ENCODE measurements around the gene DPPA5.

Gene DPPA5

GRCh38 chr6:73377225-73377624 lies 23.1 kb upstream of the DPPA5 start:
- TF ChIP-seq ZNF8 (CRISPR knock-in tag; IDR thresholded peaks at IDR 0.05) (no peak), ISL1 (CRISPR knock-in tag; IDR thresholded peaks at IDR 0.05) (no peak), GLIS3 (CRISPR knock-in tag; IDR thresholded peaks at IDR 0.05) (no peak), CREB5 (CRISPR knock-in tag; IDR thresholded peaks at IDR 0.05; ENCODE audit: low read depth) (no peak), CSRNP3 (CRISPR knock-in tag; IDR thresholded peaks at IDR 0.05) (no peak), POU6F1 (CRISPR knock-in tag; IDR thresholded peaks at IDR 0.05; ENCODE audit: borderline replicate concordance, low read depth) (no peak), PPARA (CRISPR knock-in tag; IDR thresholded peaks at IDR 0.05; ENCODE audit: borderline replicate concordance) (no peak), ZNF565 (CRISPR knock-in tag; conservative IDR thresholded peaks at IDR 0.05; ENCODE audit: low read depth) (no peak), ESRRG (CRISPR knock-in tag; IDR thresholded peaks at IDR 0.05) (no peak), ZC3H10 (CRISPR knock-in tag; IDR thresholded peaks at IDR 0.05) (no peak), ZFP3 (CRISPR knock-in tag; IDR thresholded peaks at IDR 0.05) (no peak), TSHZ2 (CRISPR knock-in tag; IDR thresholded peaks at IDR 0.05) (no peak), RARB (CRISPR knock-in tag; IDR thresholded peaks at IDR 0.05) (no peak)
- ATAC-seq = no peak

GRCh38 chr6:73375216-73375615 lies 21.1 kb upstream of the DPPA5 start:
- TF ChIP-seq POU6F1 (CRISPR knock-in tag; IDR thresholded peaks at IDR 0.05; ENCODE audit: borderline replicate concordance, low read depth) (no peak), RARB (CRISPR knock-in tag; IDR thresholded peaks at IDR 0.05) (no peak), ZNF565 (CRISPR knock-in tag; conservative IDR thresholded peaks at IDR 0.05; ENCODE audit: low read depth) (no peak), PPARA (CRISPR knock-in tag; IDR thresholded peaks at IDR 0.05; ENCODE audit: borderline replicate concordance) (no peak), ZNF8 (CRISPR knock-in tag; IDR thresholded peaks at IDR 0.05) (no peak), OSR1 (CRISPR knock-in tag; IDR thresholded peaks at IDR 0.05) (no peak), ZC3H10 (CRISPR knock-in tag; IDR thresholded peaks at IDR 0.05) (no peak), CSRNP3 (CRISPR knock-in tag; IDR thresholded peaks at IDR 0.05) (no peak), ESRRG (CRISPR knock-in tag; IDR thresholded peaks at IDR 0.05) (no peak), CREB5 (CRISPR knock-in tag; IDR thresholded peaks at IDR 0.05; ENCODE audit: low read depth) (no peak), TOX (CRISPR knock-in tag; IDR thresholded peaks at IDR 0.05; ENCODE audit: borderline replicate concordance) (no peak), PATZ1 (CRISPR knock-in tag; IDR thresholded peaks at IDR 0.05; ENCODE audit: borderline replicate concordance) (no peak), ZNF70 (CRISPR knock-in tag; IDR thresholded peaks at IDR 0.05) (no peak), GLIS3 (CRISPR knock-in tag; IDR thresholded peaks at IDR 0.05) (no peak), ZFP30 (CRISPR knock-in tag; IDR thresholded peaks at IDR 0.05) (no peak), ARNTL (CRISPR knock-in tag; IDR thresholded peaks at IDR 0.05; ENCODE audit: borderline replicate concordance, low read depth) (no peak), ZFP3 (CRISPR knock-in tag; IDR thresholded peaks at IDR 0.05) (no peak), SNAI2 (CRISPR knock-in tag; IDR thresholded peaks at IDR 0.05) (no peak), TCF4 (CRISPR knock-in tag; IDR thresholded peaks at IDR 0.05; ENCODE audit: borderline replicate concordance) (no peak), BACH2 (CRISPR knock-in tag; IDR thresholded peaks at IDR 0.05; ENCODE audit: borderline replicate concordance) (no peak)
- ATAC-seq = no peak
